Measurements from ENCODE around the gene FCRL6. TPM values are rescaled to one million over a fixed set of nuclear protein-coding genes. Genes with fewer than 3 reads are reported as not detected.

Gene FCRL6
- total RNA-seq, 2 donors from 2014 or later = 0.24 TPM; not detected in 1

DNA sequence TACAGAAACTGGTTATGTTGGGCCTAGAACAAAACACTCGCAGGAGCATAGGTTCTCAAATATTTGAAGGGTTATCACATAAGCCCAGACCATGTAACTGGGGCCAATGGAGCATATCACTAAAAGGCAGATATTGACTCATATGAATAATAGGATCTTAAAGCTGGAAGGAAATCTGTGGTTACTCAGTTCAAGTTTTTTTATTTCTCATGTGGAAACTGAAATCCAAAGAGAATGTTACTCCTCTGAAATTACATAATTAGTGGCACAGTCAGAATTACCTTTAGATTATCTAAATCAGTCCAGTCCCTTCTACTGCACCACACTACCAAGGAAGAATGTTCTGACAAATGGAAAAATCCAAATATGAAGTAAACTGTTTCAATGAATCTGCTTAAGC lies 36.6 kb downstream of the FCRL6 start:
- TF ChIP-seq, protein P1, sequence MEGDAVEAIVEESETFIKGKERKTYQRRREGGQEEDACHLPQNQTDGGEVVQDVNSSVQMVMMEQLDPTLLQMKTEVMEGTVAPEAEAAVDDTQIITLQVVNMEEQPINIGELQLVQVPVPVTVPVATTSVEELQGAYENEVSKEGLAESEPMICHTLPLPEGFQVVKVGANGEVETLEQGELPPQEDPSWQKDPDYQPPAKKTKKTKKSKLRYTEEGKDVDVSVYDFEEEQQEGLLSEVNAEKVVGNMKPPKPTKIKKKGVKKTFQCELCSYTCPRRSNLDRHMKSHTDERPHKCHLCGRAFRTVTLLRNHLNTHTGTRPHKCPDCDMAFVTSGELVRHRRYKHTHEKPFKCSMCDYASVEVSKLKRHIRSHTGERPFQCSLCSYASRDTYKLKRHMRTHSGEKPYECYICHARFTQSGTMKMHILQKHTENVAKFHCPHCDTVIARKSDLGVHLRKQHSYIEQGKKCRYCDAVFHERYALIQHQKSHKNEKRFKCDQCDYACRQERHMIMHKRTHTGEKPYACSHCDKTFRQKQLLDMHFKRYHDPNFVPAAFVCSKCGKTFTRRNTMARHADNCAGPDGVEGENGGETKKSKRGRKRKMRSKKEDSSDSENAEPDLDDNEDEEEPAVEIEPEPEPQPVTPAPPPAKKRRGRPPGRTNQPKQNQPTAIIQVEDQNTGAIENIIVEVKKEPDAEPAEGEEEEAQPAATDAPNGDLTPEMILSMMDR (IDR thresholded peaks at IDR 0.05) = no peak
- H3K36me3 ChIP-seq = peaks cover 21% of the 10 kb centered on the region
- H3K27me3 ChIP-seq = no peaks in the 10 kb centered on the region
- H3K4me3 ChIP-seq = no peak overlapping the region
- no peaks in the 10 kb centered on the region for H3K9me3 ChIP-seq
- DNase-seq (ENCODE audit: low spot score) = no peak
- H3K27ac ChIP-seq = no peak overlapping the region
- H3K4me1 ChIP-seq = no peaks in the 10 kb centered on the region

- Histone ChIP-seq H3K9me3 (no peaks in the 10 kb centered on the region), H3K4me3 (no peak overlapping the region), H3K36me3 (peaks cover 21% of the 10 kb centered on the region), H3K27me3 (no peaks in the 10 kb centered on the region), H3K4me1 (no peaks in the 10 kb centered on the region), H3K27ac (no peak overlapping the region)
- TF ChIP-seq, protein P1 (IDR thresholded peaks at IDR 0.05) = no peak
- DNase-seq (ENCODE audit: low spot score) = no peak
These were observed 37.1 kb downstream of the FCRL6 start for GRCh38 chr1:159839116-159839849.

- TF ChIP-seq, protein P1 (IDR thresholded peaks at IDR 0.05) = no peak
- Histone ChIP-seq H3K4me3 (no peak overlapping the region), H3K4me1 (no peaks in the 10 kb centered on the region), H3K27ac (no peak overlapping the region), H3K36me3 (peaks cover 8% of the 10 kb centered on the region), H3K9me3 (no peaks in the 10 kb centered on the region), H3K27me3 (no peaks in the 10 kb centered on the region)
- DNase-seq (ENCODE audit: low spot score) = no peak
These were observed 39.6 kb downstream of the FCRL6 start for GRCh38 chr1:159841749-159842148.

DNA sequence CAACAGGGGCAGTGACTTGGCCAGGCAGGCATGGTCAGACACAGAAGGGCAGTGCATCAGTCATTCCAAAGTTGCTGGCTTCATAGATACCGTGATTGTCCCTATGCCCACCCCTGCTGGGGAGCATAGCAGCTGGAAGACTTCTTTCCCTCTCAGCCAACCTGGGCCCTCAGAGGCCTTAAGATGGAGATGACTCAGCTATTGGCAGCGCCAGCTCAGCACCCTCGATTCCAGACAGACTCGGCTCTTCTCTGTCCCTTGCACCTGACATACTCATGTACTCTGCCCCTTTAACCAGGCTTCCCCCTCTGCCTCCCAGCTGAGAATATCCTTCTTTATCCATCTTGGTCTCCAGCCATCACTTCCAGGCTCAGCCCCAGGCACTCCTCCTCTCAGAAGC lies 41.3 kb downstream of the FCRL6 start:
- Histone ChIP-seq H3K36me3 (no peaks in the 10 kb centered on the region), H3K27ac (no peak overlapping the region), H3K27me3 (no peaks in the 10 kb centered on the region), H3K4me1 (no peaks in the 10 kb centered on the region), H3K4me3 (no peak overlapping the region), H3K9me3 (no peaks in the 10 kb centered on the region)
- TF ChIP-seq, protein P1 (IDR thresholded peaks at IDR 0.05) = no peak
- DNase-seq (ENCODE audit: low spot score) = no peak

DNA sequence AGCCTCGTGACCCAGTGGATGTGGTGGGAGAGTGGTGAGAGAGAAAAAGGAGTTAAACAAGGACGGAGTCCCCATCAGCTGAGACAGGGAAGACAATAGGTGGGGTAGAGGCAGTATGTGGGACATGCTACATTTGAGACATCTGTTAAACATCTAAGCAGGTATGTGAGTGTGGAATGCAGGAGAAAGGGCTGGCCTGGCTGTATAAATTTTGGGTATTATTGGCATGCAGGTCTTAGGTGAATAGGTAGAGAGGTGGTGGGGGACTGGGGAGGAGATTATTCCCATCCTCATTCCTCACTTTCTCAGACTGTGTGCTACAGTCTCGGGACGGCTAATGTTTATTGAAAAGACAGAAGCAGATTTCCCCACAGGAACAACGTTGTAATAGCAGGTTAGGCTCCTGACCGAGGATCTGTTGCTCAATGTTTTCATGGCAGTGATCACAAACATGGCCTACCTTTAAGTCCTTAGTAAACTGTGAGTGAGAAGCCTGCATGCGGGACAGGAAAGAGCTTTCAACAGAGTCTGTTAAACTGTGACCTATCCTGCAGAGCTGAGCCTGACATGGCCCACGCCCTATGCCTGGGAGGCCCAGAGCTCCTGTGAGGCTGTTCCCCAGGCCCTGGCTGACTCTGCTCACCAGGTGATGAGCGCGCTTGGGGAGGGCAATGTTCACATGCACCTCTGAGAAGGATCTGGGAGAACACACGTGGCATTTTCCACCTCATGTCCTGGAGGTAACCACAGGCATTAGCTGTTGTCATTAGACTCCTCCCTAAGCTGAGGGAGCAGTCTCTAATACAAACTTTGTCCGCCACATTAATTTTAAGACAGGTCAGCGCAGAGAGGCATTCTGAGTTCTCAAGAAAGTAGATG lies 43.8 kb downstream of the FCRL6 start:
- DNase-seq (ENCODE audit: low spot score) = no peak
- Histone ChIP-seq H3K4me1 (no peaks in the 10 kb centered on the region), H3K4me3 (no peak overlapping the region), H3K27ac (no peak overlapping the region), H3K27me3 (no peaks in the 10 kb centered on the region), H3K9me3 (no peaks in the 10 kb centered on the region), H3K36me3 (no peaks in the 10 kb centered on the region)
- TF ChIP-seq, protein P1 (IDR thresholded peaks at IDR 0.05) = no peak
